Breast epithelium (tissue), 3 donors: Measurements from ENCODE around the gene KIFC1.

ENCODE experiments used
- CTCF ChIP-seq, 3 donors: fragments of 450-650 bp; IDR thresholded peaks; one replicate each; pipeline ENCODE4 v1.5.1; 2016 to 2017; ENCODE audit warnings: antibody characterized with exemption in 3 of 3, mild to moderate bottlenecking in 3 of 3, moderate library complexity in 3 of 3
- POLR2A ChIP-seq: fragments of 450-650 bp; IDR thresholded peaks from one replicate; pipeline ENCODE4 v1.6.1; 2016; ENCODE audit warnings: antibody characterized with exemption, mild to moderate bottlenecking, moderate library complexity

DNA sequence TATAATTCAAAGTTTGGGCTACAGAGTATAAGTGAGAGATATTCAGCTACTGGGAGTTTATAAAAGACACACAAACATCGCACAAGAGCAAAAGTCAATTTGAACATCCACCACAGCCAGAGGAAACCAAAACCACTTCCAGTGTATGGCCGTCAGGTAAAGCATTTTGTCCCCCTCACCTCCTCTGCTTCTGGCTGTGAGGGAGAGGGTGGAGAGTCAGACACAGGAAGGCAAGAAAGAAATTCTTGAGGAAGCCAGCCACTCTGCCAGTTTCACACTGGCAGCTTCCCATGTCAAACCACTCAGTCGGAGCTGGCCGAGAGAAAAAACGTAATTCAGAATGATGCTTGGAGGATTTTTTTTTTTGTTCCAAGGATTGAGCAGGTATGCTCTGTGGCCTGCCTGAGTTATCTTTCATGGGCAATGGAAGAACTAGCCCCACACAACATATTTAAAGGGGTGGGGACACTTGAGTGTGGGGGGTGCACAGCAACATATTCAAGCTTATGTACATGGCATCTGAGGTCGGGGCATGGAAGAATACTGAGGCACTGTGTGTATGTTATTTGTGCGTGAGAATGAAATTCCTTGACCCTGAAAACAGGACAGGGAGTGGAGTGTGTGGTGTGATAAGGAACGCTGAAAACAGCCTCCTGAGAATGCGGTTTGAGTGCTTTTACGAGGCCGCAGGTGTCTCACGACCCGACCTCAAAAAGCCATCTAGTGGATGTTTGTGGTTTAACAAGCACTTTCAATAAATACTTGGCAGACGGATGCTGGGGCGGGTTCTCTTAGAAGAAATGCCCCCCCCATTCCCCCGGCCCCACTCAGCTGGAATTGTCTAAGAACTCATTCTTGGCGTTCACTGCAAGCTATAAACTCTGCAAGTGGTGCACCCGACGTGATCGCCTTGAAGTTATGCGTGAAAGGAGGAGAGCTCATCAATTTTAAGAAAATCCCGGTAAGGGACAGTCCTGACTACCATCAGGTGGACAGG, 46.6 kb upstream of the KIFC1 start:
- TF ChIP-seq POLR2A (no peak), CTCF (IDR thresholded peaks at IDR 0.05) (peak in 2 of 3 donors; percentile 63 to 66)
